ENCODE measurements around the gene LRP10.

DNA sequence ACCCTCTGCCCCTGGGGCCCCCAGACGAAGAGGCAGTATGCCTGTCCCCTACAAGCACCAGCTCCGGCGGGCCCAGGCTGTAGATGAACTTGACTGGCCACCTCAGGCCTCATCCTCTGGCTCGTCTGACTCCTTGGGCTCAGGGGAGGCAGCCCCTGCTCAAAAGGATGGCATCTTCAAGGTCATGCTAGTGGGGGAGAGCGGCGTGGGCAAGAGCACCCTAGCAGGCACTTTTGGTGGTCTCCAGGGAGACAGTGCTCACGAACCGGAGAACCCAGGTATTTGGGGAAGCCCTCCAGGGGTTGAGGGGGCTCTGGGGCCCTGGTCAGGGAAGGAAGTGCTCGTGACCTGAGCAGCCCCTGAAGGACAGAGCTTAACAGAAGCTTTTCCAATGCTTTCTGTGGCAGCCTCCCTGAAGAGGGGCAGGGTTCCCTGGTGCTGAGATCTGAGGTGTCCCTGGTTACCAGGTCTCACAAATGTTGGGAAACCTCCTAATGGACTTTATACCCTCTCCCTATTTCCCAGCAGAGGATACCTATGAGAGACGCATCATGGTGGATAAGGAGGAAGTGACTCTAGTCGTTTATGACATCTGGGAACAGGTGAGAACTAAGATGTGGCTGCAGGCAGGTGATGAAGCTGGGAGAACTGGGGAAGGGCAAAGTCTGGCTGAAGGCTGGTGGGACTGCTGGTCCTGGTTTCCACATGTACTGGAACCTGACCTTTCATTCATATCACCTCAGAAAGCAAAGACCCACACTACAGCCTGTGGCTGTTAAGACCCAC lies 13.4 kb downstream of the LRP10 start:
- TF ChIP-seq USF2 (IDR thresholded peaks at IDR 0.05) (no peak), EHMT2 (IDR thresholded peaks at IDR 0.05; ENCODE audit: low read depth) (no peak), POLR2AphosphoS2 (conservative IDR thresholded peaks at IDR 0.05; ENCODE audit: low read length) (no peak), FOSB (CRISPR knock-in tag; IDR thresholded peaks at IDR 0.05) (no peak), POLR2A (IDR thresholded peaks at IDR 0.05; ENCODE audit: low read length) (no peak), MAX (IDR thresholded peaks at IDR 0.05) (no peak)
- TF ChIP-seq, protein P1, sequence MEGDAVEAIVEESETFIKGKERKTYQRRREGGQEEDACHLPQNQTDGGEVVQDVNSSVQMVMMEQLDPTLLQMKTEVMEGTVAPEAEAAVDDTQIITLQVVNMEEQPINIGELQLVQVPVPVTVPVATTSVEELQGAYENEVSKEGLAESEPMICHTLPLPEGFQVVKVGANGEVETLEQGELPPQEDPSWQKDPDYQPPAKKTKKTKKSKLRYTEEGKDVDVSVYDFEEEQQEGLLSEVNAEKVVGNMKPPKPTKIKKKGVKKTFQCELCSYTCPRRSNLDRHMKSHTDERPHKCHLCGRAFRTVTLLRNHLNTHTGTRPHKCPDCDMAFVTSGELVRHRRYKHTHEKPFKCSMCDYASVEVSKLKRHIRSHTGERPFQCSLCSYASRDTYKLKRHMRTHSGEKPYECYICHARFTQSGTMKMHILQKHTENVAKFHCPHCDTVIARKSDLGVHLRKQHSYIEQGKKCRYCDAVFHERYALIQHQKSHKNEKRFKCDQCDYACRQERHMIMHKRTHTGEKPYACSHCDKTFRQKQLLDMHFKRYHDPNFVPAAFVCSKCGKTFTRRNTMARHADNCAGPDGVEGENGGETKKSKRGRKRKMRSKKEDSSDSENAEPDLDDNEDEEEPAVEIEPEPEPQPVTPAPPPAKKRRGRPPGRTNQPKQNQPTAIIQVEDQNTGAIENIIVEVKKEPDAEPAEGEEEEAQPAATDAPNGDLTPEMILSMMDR (IDR thresholded peaks at IDR 0.05): no peak

Measured in A549 (cell line).